Stimulated activated CD8-positive, alpha-beta memory T cell treated with anti-CD3 and anti-CD28 coated beads, Interleukin-12 subunit alpha, Interleukin-12 subunit beta, amount 100 ng/mL, for 4 hours (primary cell): ENCODE data around the gene CCDC90B.
"Not testable (repeated sequence)": the region's sequence is repeated elsewhere in the genome, so short reads cannot be mapped to it uniquely, and the experiment has no call there.

Experiments
- DNase-seq: peaks from one replicate; pipeline ENCODE4 v3.0.0-alpha.2; 2020; ENCODE audit warnings: low read depth

The CCDC90B gene, protein sequence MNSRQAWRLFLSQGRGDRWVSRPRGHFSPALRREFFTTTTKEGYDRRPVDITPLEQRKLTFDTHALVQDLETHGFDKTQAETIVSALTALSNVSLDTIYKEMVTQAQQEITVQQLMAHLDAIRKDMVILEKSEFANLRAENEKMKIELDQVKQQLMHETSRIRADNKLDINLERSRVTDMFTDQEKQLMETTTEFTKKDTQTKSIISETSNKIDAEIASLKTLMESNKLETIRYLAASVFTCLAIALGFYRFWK

DNA sequence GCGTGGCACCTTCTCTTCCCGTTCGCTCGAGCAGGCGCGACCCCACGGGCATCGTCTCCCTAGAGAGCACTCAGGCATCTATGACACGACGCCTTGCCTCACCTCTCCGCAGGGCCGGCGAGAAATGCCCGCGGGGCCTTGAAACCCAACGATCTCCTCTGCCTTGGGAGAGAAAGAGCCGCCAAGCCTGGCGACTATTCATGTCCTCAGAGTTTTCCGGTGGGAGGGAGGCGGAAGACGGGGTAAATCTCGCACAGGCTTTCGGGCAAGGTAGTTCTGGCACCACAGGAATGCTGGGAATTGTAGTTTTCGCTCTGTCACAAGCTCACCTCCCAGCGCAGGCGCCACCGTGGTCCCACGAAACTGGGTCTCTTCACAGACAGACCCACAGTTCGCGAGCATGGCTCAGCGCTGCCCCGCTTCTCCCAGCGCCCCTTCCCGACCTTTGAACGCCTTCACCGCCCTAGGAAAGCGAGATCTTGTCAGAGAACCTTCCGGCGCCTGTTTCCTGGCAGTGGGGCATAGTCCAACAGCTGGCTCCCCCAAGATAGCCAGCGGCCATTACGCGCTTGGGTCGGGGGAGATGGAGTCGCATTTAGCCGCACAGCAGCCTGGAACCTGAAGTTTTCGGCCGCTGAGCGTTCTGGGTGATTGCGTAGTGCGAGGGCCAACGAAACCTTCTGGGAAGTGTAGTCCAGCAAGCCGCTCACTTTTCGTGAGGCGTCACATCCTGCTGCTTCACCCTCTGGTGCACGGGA, at the start of gene CCDC90B:
TSS of gene CCDC90B (minus strand) at position 597 of the 758 bp plus-strand sequence. CDS start at position 202, 395 bp downstream.
- peak; percentile 86 for DNase-seq

DNA sequence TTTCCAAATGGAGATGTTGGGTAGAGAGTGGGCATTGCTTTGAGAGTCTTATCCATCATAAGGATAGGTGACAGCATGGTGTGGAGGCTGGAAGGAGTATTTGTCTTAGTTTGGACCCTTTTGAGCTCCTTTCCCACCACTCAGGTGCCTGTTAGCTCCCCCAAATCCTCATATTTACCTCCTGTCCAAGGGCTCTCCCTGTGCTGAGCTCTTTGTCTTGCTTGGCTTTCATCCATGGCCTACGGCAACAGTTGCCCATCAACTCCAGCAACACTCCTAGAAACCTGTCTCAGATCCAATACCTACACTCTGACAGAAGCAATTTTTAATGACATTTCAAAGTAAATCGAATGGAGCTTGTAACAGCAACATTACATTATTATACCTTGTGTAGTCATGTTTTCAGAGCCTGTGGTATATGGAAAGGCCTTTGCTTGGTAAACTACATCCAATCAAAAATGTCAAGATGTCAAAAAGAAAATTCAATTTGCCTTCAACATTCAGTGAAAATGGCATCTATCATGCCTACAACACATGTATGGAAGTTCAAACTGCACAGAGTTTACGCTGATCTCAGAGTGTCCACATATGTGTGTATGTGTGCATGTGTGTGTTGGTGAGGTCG, 49.4 kb upstream of the CCDC90B start:
- no peak for DNase-seq

DNA sequence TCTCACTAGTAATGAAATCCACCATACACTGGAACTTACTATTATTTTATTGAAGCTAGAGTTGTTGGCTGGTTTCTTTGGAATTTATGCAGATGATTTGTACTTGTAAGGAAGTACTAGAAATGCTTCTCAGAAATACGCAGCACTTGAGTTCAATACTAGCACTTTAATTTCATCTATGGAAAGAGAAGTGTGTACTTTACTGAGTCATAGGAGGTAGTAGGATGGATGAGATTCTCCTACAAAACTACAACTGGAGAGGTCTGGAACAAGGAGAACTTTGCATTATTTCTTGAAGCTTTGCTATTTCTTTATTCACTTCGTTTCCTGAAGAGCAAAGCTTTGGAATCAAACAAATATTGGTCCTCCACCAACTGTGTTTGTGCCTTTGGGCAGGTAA, 44.1 kb upstream of the CCDC90B start:
- no peak for DNase-seq

DNA sequence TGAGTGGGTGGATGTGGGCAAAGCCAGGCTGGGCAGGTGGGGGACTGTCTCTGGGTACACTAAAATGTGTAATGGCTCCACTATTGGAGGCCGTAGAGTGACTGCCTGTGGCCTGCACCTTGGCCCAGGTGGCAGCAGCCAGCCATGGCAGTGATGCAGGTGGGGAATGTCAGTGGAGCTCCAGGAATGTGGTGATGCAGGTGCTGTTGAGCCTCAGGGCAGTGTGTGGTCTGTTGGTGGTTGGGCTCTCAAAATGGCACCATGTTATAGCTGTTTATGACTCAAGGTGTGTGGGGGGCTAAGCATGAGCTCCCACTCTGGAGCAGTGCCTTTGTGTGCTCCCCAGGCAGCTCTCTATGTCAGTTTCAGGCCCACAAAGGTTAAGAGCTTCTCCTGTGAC, 40.2 kb upstream of the CCDC90B start:
- DNase-seq: no peak

DNA sequence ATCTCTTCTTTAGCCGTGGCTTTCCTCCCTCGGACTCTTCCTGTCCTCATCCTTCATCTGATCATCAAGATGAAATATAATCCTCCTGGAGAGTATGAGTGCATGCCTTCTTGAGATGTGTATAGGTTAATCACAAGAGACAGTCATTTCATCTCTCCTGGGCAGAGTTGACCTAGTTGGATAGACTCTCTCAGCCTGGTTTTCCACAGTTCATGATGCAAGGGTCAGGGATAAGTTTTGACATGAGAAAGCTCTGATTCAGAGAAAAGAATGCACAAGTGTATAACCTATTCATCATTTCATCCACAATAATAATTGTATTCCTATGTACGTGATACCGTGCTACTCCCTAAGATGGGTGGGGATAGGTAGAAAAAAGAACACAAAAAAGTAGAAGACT, 33.2 kb upstream of the CCDC90B start:
- no peak for DNase-seq

DNA sequence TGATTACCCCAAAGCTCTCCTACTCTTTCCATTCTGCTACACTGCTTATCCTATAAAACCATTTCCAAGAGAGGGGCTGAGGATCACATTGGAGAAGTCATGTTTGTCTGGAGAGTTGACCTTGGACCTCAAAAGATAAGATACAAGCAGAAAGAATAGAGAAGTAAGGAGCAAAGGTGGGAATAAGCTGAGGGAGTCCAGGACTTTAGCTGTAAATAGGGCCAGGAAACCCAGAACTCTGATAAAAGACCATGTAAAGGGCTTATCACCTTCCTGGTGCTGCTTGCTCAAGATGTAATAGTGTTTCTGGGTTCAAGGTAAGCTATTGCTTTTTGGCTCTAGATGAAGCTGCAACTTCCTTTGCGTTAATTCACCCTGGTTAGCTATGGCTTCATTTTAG, 32.8 kb upstream of the CCDC90B start:
- DNase-seq: no peak

DNA sequence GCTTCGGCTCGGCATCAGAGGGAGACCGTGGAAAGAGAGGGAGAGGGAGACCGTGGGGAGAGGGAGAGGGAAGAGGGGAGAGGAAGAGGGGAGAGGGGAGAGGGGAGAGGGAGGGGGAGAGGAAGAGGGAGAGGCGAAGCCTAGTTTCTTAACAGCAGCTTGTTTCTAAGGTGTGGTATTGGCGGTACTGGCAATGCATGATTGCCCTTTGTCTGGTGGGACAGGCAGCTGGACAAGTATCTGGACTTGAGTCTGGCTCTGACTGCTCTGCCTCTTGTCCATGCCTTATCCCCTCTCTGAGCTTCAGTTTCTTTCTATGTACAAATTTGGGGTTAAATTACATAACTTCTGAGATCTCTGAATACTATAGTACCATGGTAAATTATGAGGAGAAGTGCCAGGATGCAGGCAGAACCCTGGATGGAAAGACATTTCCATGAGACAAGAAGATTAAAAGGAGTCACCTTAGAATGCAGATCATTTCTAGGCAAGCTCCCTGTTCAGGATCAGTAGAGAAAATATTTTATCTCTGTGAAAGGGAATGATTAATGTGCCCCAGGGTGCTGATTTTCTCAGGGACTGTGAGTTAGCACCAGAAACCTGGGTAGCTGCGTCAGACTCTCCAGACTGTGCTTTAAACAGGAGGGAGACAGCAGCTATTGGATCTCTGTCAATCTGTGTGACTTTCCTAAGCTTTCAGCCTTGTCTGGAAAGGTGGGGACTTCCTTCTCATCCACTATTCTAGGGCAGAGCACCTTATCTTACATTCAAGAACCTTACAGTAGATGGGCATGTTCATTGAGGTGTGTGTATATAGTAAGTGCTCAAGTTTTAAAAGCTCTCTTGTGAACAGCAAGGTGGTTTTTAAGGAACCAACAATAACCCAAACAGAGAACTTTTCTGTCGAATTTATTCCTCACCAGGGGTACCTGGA, 31.9 kb upstream of the CCDC90B start:
- no peak for DNase-seq

DNA sequence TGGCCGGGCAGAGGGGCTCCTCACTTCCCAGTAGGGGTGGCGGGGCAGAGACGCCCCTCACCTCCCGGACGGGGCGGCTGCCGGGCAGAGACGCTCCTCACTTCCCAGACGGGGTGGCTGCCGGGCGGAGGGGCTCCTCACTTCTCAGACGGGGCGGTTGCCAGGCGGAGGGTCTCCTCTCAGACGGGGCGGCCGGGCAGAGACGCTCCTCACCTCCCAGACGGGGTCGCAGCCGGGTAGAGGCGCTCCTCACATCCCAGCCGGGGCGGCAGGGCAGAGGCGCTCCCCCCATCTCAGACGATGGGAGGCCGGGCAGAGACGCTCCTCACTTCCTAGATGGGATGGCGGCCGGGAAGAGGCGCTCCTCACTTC, 30.7 kb upstream of the CCDC90B start:
- DNase-seq: not testable (repeated sequence)

DNA sequence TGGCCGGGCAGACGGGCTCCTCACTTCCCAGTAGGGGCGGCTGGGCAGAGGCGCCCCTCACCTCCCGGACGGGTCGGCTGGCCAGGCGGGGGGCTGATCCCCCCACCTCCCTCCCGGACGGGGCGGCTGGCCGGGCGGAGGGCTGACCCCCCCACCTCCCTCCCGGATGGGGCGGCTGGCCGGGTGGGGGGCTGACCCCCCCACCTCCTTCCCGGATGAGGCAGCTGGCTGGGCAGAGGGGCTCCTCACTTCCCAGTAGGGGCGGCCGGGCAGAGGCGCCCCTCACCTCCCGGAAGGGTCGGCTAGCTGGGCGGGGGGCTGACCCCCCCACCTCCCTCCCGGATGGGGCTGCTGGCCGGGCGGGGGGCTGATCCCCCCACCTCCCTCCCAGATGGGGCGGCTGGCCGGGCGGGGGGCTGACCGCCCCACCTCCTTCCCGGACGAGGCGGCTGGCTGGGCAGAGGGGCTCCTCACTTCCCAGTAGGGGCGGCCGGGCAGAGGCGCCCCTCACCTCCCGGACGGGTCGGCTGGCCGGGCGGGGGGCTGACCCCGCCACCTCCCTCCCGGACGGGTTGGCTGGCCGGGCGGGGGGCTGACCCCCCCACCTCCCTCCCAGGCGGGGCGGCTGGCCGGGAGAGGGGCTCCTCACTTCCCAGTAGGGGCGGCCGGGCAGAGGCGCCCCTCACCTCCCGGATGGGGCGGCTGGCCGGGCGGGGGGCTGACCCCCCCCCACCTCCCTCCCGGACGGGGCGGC, 30.2 kb upstream of the CCDC90B start:
- DNase-seq: not testable (repeated sequence)

DNA sequence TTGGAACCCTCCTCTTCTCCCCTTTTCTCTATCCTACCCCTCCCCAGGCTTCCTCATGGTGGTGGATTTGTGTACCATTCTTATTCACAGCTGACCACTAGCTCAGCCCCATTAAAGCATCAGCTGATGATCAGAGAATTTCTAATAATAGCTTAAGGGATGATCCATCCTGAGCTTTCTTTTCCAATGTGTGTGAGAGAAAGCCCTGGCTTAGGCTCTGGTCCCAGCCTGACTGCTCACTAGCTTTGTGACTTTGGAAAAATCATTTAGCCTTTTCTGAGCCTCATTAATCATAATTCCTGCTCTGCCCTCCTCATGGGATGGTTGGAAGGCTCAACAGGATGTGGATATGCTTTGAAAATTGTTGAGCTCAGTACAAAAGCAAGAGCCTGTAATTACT, 26.3 kb upstream of the CCDC90B start:
- DNase-seq: no peak

DNA sequence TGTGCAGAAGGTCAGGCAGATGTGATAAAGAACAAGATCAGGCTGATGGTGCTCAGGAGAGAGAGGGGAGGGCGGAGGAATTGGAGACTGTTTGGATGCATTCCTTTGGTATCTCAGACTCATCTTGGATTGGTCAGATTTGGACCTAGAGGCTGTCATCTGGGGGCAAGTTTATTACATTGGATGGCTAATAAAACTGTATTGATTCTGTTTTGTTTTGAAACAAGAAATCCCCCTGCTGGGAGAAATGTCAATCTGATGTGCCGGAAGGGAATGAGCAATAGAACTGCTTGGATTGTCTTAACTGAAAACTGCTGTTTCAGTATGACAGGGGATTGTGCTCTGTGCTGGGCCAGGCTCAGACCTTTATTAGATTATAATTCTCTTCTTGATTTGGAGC, 25.5 kb upstream of the CCDC90B start:
- DNase-seq: no peak

DNA sequence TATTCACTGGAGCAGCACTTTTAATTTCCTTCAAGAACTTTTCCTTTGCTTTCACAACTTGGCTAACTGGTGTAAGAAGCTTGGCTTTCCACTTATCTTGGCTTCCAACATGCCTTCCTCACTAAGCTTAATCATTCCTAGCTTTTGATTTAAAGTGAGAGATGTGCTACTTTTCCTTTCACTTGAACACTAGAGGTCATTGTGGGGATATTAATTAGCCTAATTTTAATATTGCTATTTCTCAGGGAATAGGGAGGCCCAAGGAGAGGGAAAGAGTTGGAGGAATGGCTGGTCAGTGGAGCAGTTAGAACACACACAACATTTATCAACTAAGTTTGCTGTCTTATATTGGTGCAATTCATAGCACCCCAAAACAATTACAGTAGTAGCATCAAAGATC, 24.6 kb upstream of the CCDC90B start:
- no peak for DNase-seq

DNA sequence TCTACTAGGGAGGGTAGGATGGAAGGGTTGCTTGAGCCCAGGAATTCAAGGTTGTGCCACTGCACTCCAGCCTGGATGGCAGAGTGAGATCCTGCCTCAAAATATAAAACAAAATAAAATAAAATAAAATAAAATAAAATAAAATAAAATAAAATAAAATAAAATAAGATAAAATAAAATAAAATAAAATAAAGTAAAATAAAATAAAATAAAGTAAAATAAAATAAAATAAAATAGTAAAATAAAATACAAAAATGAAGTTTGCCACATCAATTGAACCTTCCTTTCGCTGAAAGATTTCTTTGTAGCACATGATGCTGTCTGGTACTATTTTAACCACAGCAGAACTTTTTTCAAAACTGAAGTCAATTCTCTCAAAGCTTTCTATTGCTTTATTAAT, 22.4 kb upstream of the CCDC90B start:
- not testable (repeated sequence) for DNase-seq

DNA sequence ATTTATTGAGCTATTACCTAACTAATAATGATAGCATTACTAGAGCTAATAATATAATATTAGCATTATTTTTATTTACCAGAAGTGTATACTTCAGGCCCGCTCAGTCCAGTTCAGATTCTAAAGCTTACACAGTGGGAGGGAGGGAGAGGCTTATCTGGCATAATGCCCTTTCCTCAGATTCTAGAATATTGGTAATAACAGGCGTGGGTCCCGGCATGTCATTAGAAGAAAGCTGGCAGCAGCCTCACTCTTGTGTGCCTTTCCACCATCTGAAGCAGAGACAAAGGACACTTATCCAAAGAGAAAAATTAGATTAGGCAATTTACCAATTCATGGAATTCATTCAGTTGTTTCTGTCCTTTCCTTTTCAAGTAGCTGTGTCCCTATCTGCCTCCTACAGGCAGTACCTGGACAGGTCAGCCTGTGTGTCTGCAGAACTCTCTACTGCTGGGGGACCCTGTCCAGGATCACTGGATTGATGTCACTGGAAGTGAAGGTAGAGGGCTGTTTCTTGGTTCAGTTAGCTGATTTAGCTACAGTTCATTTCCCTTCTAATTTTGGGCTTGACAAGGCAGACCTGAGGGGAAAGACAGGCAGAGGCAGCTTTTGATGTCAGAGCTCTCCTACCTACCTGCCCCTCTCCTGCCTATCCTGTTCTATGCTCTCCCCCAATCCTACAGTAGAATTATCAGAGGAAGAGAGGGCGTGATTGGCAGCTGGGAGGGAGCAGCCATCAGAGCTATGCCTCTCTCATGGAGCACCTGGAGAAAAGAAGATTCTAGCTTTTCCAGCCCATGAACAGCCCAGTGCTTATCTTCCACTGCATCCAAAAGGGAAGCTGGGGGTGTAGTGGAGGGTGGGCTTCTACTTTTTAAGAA, 20.3 kb upstream of the CCDC90B start:
- DNase-seq: no peak

DNA sequence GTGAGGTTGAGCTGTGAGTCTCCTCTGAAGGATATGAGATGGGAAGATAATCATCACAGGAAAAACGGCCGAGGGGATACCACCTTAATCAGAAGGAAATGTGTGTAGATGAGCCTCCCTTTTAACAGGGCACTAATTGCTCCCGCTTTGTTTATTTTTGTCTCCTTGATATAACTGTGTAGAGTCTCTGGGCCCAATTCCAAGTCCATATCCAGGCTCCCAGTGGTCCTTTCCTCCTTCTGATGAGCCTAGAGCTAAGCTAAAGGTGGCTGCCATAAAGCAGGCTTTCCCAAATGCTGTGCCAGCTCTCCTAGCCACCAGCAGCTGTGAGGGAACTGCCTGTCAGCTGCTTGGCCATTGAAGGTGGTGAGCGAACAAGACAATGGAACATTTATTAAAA, 17.1 kb upstream of the CCDC90B start:
- DNase-seq: no peak

DNA sequence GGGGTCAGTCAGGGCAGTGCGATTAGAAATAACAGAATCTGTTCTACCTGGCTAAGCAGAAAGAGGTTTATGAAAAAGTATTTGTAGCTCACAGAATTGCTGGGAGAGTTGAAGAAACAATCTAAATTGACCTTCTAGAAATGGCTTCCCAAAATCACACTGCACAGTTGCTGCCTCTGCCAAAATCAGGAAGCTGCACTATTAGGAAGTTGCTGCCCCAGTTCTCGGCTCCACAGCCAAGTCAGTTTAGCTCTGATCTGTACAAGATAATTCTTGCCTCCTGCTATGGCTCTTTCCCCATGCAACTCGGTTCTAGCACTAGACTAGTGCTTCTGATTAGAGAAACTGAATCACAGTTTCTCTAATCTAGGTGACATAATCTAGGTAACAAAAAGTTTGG, 16.0 kb upstream of the CCDC90B start:
- DNase-seq: no peak

DNA sequence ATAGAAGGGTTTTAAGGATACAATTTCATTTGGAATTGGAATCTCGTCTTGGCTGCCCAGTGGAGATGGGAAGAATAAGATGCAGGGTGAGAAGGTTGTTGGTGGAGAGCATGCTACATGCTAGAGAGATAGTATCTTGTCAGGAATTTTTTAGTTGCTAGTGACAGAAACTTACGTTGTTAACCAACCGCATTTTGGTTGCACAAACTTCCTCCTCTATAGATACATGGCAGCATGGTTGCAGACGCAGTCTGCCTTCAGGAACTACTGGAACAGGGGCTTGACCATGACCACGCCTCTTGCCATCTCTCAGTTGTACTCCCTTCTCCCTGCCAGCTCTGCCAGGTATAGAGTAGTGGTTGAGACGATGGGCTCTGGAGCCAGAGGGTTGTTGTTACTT, 13.5 kb upstream of the CCDC90B start:
- DNase-seq: no peak

DNA sequence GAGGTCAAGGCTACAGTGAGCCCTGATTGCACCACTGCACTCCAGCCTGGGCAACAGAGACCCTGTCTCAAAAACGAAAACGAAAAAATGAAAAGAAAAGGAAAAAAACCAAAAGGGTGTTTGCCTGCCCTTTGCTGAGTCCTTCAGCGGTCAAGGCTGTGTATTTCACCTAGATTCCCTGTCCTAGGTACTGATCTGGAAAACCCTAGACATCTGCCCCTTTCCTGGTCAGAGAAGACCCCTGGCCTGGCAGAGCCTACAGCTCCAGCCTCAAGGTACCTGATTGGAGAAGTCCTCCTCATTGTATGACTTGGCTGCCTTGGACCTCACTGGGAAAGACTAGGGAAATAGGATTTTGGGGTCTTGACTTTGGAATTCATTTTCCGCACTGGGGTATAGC, 8.0 kb upstream of the CCDC90B start:
- no peak for DNase-seq

DNA sequence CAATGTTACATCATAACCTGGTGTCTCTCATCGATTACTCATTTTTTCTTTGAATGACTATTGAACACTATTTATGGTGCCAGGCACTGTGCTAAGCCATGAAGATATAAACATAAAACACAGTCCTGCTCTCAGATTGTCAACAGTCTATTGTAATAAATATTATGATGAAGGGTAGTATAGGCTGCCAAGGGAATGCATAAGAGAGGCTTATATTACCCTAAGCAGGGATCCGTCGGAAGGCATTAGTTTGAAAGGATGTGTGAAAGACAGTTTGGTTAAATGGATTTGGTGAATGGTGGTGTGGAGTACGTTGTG, 7.2 kb upstream of the CCDC90B start:
- DNase-seq: no peak

DNA sequence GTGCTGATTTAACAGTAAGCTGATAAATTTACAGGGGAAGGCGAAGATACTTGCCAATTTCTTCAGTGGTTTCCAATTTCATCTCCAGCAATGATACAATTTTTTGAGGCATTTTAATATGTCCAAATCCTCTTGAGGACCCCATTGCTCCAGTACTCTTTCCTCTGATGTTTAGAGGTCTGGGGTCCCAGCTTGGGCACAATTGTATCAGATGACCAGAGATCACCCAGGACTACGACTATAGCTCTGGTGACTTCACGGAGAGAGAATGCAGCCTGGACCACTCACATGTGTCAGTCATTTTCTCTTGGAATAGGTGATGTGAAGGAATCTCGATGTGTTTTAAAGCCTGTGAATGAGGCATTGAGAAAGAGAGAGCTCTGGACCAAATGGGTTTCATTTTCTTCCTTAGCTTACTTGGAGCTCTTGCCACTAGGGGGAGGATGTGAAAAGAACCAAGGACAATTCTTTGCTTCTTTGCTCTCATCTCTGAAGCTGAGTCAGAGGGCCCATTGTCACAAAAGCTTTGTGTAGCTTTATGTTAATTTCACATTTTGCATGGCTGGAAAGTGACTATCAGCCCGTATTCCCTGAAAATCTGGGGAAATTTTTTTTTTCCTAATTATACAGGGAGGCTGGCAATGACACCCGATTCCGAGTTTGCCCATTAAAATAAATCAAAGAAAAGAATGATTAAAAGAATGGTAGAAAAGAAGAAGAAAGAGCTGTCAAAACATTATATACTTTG, 6.7 kb upstream of the CCDC90B start:
- DNase-seq: no peak
